Loucy (cell line): ENCODE measurements around the gene USP7.

ENCODE experiments used
- EZH2phosphoT487 ChIP-seq: fragments of 200-600 bp; IDR thresholded peaks from 2 replicates; pipeline ENCODE4 v1.6.1; 2018; ENCODE audit warnings: antibody characterized with exemption, mild to moderate bottlenecking, moderate library complexity, borderline replicate concordance
- TF ChIP-seq, protein P1 (sequence below): fragments of 200-600 bp; sonication (generic); conservative IDR thresholded peaks from 2 replicates; pipeline ENCODE4 v1.5.1; 2014; ENCODE audit warnings: mild to moderate bottlenecking, antibody characterized with exemption, low read length

DNA sequence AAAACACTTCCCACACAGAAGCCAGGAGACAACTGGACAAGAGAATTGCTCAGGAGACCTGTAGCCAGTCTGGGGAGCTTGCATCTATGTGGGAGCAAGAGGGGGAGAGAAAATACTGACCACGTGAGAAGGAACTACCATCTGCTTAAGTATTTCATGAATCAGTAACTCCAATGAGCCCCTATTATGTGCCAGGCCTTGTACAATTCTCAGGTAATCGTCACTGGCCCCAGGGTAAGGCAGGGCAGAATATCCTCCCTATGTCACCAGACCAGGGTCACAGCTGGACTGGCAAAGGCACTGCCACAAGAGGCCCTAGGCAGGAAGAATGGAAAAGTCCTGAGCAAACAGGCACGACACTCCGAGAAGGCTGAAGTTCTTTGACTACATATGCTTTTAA, 25.9 kb downstream of the USP7 start:
- TF ChIP-seq, protein P1, sequence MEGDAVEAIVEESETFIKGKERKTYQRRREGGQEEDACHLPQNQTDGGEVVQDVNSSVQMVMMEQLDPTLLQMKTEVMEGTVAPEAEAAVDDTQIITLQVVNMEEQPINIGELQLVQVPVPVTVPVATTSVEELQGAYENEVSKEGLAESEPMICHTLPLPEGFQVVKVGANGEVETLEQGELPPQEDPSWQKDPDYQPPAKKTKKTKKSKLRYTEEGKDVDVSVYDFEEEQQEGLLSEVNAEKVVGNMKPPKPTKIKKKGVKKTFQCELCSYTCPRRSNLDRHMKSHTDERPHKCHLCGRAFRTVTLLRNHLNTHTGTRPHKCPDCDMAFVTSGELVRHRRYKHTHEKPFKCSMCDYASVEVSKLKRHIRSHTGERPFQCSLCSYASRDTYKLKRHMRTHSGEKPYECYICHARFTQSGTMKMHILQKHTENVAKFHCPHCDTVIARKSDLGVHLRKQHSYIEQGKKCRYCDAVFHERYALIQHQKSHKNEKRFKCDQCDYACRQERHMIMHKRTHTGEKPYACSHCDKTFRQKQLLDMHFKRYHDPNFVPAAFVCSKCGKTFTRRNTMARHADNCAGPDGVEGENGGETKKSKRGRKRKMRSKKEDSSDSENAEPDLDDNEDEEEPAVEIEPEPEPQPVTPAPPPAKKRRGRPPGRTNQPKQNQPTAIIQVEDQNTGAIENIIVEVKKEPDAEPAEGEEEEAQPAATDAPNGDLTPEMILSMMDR = no peak
- TF ChIP-seq EZH2phosphoT487 = no peak
